Hepatocyte (in vitro differentiated cells): Measurements from ENCODE around the gene CH25H.

Experiments used
- EZH2 ChIP-seq: fragments of 200-600 bp; sonication (generic); IDR thresholded peaks from 2 replicates; pipeline ENCODE4 v1.6.1; 2016; ENCODE audit warnings: antibody characterized with exemption, mild to moderate bottlenecking, borderline replicate concordance
- EZH2phosphoT487 ChIP-seq: fragments of 200-600 bp; sonication (generic); IDR thresholded peaks from one replicate; pipeline ENCODE4 v1.6.1; 2018; ENCODE audit warnings: antibody characterized with exemption, mild to moderate bottlenecking, low read depth, moderate library complexity; ENCODE audit not compliant: unreplicated experiment, severe bottlenecking
- TF ChIP-seq, protein P1 (sequence below): fragments of 200-600 bp; sonication (generic); IDR thresholded peaks from 2 replicates; pipeline ENCODE4 v1.5.1; 2016; ENCODE audit warnings: antibody characterized with exemption, mild to moderate bottlenecking; ENCODE audit not compliant: poor library complexity

DNA sequence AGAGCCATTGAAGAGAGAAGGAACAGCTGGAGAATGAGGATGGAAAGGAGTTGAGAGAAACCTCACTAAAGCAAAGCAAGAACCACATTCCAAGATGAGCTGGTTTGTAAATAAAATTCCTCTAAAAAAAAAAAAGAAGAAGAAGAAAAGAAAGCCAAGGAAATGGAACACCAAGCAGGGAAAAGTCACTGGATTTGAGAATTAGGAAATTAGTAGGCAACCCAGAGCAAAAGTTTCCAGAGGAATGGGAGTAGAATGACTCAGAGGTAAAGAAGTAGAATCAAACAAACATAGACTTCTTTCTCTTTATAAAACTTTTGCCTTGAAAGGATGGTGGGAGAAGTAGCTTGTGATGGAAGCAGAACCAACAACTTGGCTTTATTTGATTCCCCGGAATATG is 3.9 kb downstream of the CH25H start:
- TF ChIP-seq, protein P1, sequence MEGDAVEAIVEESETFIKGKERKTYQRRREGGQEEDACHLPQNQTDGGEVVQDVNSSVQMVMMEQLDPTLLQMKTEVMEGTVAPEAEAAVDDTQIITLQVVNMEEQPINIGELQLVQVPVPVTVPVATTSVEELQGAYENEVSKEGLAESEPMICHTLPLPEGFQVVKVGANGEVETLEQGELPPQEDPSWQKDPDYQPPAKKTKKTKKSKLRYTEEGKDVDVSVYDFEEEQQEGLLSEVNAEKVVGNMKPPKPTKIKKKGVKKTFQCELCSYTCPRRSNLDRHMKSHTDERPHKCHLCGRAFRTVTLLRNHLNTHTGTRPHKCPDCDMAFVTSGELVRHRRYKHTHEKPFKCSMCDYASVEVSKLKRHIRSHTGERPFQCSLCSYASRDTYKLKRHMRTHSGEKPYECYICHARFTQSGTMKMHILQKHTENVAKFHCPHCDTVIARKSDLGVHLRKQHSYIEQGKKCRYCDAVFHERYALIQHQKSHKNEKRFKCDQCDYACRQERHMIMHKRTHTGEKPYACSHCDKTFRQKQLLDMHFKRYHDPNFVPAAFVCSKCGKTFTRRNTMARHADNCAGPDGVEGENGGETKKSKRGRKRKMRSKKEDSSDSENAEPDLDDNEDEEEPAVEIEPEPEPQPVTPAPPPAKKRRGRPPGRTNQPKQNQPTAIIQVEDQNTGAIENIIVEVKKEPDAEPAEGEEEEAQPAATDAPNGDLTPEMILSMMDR, result no peak
- TF ChIP-seq EZH2, result no peak
- no peak for TF ChIP-seq EZH2phosphoT487
